Measurements from ENCODE around the gene SKAP1.

Gene SKAP1

GRCh38 chr17:48420823-48421222 is 9.2 kb downstream of the SKAP1 start:
- no peak overlapping the region for H3K4me3 ChIP-seq (ENCODE audit: low read length, poor library complexity, severe bottlenecking)
- no peak overlapping the region for H3K4me2 ChIP-seq (ENCODE audit: low read depth, low read length, poor library complexity, severe bottlenecking)
- H3K4me1 ChIP-seq (ENCODE audit: insufficient read depth, low read length, poor library complexity, severe bottlenecking), result peaks cover 7% of the 10 kb centered on the region
- TF ChIP-seq, protein P1, sequence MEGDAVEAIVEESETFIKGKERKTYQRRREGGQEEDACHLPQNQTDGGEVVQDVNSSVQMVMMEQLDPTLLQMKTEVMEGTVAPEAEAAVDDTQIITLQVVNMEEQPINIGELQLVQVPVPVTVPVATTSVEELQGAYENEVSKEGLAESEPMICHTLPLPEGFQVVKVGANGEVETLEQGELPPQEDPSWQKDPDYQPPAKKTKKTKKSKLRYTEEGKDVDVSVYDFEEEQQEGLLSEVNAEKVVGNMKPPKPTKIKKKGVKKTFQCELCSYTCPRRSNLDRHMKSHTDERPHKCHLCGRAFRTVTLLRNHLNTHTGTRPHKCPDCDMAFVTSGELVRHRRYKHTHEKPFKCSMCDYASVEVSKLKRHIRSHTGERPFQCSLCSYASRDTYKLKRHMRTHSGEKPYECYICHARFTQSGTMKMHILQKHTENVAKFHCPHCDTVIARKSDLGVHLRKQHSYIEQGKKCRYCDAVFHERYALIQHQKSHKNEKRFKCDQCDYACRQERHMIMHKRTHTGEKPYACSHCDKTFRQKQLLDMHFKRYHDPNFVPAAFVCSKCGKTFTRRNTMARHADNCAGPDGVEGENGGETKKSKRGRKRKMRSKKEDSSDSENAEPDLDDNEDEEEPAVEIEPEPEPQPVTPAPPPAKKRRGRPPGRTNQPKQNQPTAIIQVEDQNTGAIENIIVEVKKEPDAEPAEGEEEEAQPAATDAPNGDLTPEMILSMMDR (conservative IDR thresholded peaks at IDR 0.05; ENCODE audit: low read length), result no peak
- no peak for TF ChIP-seq EZH2phosphoT487 (IDR thresholded peaks at IDR 0.05; ENCODE audit: borderline replicate concordance)
- no peaks in the 10 kb centered on the region for H3K27me3 ChIP-seq (ENCODE audit: insufficient read depth, low read length, poor library complexity, severe bottlenecking)
- H3K9me3 ChIP-seq (ENCODE audit: insufficient read depth, low read depth, low read length), result no peaks in the 10 kb centered on the region
- no peaks in the 10 kb centered on the region for H3K9me2 ChIP-seq (replicated peaks; ENCODE audit: low read depth, low read length)
- no peak overlapping the region for H3K9ac ChIP-seq (ENCODE audit: low read depth, low read length, poor library complexity, severe bottlenecking)
- H4K20me1 ChIP-seq (ENCODE audit: insufficient read depth, low read length, poor library complexity, severe bottlenecking), result no peaks in the 10 kb centered on the region
- H3F3A ChIP-seq (ENCODE audit: low read depth), result no peaks in the 10 kb centered on the region
- H3K36me3 ChIP-seq (ENCODE audit: insufficient read depth, low read length), result no peaks in the 10 kb centered on the region
- H3K79me2 ChIP-seq (ENCODE audit: insufficient read depth, low read length), result no peaks in the 10 kb centered on the region
- H2AFZ ChIP-seq (ENCODE audit: low read length), result no peak overlapping the region

DNA sequence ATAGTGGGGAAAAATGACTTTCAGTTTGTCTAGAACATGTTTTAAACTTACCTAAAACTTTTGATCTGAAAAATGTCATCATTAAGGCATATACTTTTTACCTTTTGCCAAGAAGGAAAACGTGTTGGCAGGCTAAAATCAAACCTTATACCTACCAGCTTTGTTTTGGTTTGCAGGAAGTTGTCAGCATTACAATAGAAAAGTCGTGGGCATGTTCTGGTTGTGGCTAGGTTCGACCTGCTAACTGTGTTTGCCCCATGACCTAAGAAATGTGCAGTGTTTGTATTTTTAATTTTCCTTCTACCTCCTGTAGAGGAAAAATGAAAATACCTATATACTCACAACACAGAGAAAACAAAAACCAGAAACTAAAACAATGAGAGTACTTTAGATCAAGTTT is 13.0 kb downstream of the SKAP1 start:
- Histone ChIP-seq H4K20me1 (ENCODE audit: insufficient read depth, low read length, poor library complexity, severe bottlenecking) (no peaks in the 10 kb centered on the region), H3K36me3 (ENCODE audit: insufficient read depth, low read length) (no peaks in the 10 kb centered on the region), H3K79me2 (ENCODE audit: insufficient read depth, low read length) (no peaks in the 10 kb centered on the region), H3K9me3 (ENCODE audit: insufficient read depth, low read depth, low read length) (no peaks in the 10 kb centered on the region), H3K4me3 (ENCODE audit: low read length, poor library complexity, severe bottlenecking) (no peak overlapping the region), H3K4me2 (ENCODE audit: low read depth, low read length, poor library complexity, severe bottlenecking) (peak overlapping the region; percentile 21), H3K4me1 (ENCODE audit: insufficient read depth, low read length, poor library complexity, severe bottlenecking) (peaks cover 29% of the 10 kb centered on the region), H3K27me3 (ENCODE audit: insufficient read depth, low read length, poor library complexity, severe bottlenecking) (no peaks in the 10 kb centered on the region), H3K9ac (ENCODE audit: low read depth, low read length, poor library complexity, severe bottlenecking) (no peak overlapping the region), H3F3A (ENCODE audit: low read depth) (no peaks in the 10 kb centered on the region), H2AFZ (ENCODE audit: low read length) (peak overlapping the region; percentile 46; the same call in 1 of the 2 replicates), H3K9me2 (replicated peaks; ENCODE audit: low read depth, low read length) (no peaks in the 10 kb centered on the region)
- no peak for TF ChIP-seq EZH2phosphoT487 (IDR thresholded peaks at IDR 0.05; ENCODE audit: borderline replicate concordance)
- TF ChIP-seq, protein P1 (conservative IDR thresholded peaks at IDR 0.05; ENCODE audit: low read length), result no peak

DNA sequence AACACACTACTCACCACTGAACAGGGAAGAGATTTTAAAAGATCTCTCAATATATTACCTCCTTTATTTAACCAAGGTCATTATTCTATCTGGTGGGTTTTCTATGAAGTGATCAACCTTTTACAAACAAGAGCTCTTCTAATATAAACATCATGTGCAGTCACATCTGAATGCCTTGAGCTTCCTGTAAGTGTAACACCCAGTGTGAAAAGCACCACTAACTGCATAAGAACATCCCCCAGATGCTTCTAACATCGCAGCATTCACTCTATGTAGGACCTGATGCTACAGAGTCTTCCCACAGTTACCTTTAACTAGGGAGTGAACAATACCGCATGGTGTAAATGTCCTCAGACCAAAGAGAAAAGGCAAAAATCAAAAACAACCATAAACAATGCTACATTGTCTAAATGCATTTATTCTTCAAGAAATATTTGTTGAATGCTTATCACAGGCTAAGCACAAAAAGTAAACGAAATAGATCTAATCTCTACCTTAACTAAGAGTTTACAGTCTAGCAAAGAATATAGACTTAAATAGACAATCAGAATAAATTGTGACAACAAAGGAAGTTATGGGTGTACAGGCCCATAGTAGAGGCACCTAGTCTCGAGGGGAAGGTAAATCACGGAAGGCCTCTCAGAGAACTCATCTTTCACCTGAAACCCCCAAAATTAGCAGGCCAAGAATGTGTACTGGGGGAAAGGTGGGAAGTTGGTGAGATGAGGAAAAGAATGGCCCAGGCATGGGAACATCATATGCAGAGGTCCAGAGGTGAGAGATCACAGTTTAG is 16.2 kb downstream of the SKAP1 start:
- Histone ChIP-seq H3K9ac (ENCODE audit: low read depth, low read length, poor library complexity, severe bottlenecking) (no peak overlapping the region), H3K36me3 (ENCODE audit: insufficient read depth, low read length) (no peaks in the 10 kb centered on the region), H3K27me3 (ENCODE audit: insufficient read depth, low read length, poor library complexity, severe bottlenecking) (no peaks in the 10 kb centered on the region), H3K9me2 (replicated peaks; ENCODE audit: low read depth, low read length) (no peaks in the 10 kb centered on the region), H3K4me1 (ENCODE audit: insufficient read depth, low read length, poor library complexity, severe bottlenecking) (peaks cover 33% of the 10 kb centered on the region), H4K20me1 (ENCODE audit: insufficient read depth, low read length, poor library complexity, severe bottlenecking) (no peaks in the 10 kb centered on the region), H2AFZ (ENCODE audit: low read length) (no peak overlapping the region), H3K79me2 (ENCODE audit: insufficient read depth, low read length) (no peaks in the 10 kb centered on the region), H3F3A (ENCODE audit: low read depth) (no peaks in the 10 kb centered on the region), H3K4me2 (ENCODE audit: low read depth, low read length, poor library complexity, severe bottlenecking) (no peak overlapping the region), H3K4me3 (ENCODE audit: low read length, poor library complexity, severe bottlenecking) (no peak overlapping the region), H3K9me3 (ENCODE audit: insufficient read depth, low read depth, low read length) (no peaks in the 10 kb centered on the region)
- TF ChIP-seq EZH2phosphoT487 (IDR thresholded peaks at IDR 0.05; ENCODE audit: borderline replicate concordance), result no peak
- TF ChIP-seq, protein P1 (conservative IDR thresholded peaks at IDR 0.05; ENCODE audit: low read length), result no peak
